Fibroblast of peridontal ligament (primary cell): Measurements from ENCODE around the gene PRDM16.
A peak's percentile ranks its signal among the peaks of the same experiment; 100 is the strongest.

Experiments
- DNase-seq: peaks from one replicate; pipeline ENCODE4 v3.0.0-alpha.2; 2010; ENCODE audit errors: extremely low read depth

PRDM16 gene

DNA sequence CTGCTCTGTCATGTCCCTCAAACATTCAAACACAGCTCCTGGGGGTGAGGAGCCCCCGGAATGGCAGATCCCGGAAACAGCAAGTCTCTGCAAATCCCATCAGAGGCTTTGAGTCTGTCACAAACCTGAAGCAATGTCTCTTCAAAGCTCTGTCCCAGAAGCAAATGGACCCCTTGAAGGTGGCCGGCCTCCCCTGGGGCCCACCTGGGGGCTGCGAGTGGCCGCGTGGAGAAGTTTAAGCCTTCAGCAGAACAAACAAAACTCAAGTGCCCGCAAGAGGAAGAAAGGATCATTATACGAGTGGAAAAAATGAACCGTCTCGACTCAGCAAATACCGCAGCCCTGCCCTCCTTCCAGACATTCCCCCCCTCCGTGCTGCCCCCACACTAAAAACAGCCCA lies 53.3 kb downstream of the PRDM16 start:
- DNase-seq: no peak

DNA sequence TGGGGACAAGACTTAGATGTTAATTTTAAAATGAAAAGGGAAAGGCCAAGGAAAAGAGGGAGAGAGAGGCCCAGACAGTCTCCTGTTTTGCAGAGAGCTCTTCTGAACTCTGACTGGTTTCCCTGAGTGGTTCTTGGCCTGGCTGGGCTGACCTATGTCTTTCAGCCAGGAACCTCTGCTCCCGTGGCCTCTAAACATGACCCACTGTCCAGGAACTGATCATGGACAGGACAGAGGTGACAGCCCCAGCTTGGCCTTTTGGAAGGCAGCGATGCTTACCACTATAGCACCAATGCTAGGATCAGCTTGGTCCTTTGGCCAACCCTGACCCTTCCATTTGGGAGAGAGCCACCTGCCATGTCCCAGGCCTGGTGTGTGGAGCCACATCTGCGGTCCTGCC lies 55.2 kb downstream of the PRDM16 start:
- no peak for DNase-seq

- no peak for DNase-seq
Observed at GRCh38 chr1:3125078-3125477, 56.1 kb downstream of the PRDM16 start.

DNA sequence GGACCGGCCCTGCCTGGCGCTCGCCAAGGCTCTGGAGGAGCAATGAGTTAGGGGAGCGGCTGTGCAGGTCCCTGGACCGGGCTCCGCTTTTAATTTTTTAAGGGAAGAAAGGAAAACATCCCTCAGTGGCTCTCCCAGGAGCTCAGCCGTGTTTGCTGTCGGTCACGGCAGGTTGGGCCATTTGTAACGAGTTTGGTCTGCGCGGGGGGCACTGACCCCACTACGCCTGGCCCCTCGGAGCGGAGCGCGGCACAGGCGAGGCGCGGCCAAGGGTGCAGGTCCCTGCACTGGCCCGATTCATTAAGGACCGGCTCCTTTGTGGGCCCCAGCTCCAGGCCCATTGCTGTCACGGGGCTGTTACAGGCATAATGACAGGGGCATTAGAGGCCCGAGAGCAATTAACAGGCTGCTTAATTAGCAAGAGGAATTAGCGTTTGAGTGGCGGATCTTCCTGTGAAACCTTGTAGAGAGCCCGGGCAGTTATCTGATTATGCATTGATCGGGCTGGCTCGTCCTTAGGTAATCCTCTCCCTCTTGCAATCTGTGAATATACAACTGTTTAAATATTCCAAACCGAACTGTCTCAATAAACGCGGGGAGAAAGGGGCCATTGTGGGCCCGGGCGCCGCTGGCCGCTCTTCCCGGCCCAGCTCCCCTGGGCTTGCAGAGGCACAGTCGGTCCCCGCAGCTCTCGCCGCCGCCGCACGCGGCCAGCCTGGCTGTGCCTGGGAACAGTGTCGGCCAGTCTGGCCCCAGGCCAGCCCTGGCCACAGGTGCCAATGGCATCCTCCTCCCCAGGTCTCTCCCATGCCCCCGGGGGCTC lies 56.8 kb downstream of the PRDM16 start:
- no peak for DNase-seq

DNA sequence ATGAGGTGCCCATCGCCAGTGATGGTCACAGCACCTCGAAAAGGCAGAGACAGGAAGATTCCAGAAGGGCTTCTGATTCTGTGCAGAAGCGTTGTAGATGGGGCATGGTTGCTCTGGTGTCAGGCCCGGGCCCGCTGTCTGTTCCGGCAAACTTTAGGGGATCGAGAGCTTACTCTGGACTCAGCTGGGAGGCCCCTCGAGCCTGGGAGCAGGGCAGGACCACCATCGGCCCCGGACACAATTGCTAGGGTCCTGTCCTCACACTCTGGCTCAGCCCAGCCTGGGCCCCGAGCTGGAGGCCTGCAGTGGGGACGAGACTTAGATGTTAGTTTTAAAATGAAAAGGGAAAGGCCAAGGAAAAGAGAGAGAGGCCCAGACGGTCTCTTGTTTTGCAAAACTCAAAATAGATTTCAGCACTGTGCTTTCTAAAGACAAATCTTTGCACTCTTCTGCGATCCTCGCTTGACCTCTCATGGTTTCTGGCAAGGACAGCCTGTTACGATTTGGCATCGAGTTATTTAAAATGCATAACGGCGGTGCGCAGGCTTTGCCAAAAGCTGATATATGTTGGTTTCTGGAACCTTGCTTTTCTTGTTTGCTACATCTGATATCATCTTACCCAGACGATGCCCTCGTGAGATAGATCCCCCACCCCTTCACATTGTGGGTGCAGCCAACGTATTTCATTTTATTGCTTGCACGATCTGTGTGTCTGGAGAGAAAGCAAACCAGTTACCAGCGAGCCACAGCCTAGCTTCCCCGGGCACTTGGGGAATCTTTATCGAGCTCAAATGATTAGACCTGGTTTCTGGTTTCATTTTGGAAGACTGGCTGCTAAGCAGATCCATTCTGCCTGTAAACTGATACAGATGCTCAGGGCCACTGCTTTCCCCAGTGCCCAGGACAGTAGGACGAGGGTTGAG lies 58.0 kb downstream of the PRDM16 start:
- peak; percentile 83 for DNase-seq

DNA sequence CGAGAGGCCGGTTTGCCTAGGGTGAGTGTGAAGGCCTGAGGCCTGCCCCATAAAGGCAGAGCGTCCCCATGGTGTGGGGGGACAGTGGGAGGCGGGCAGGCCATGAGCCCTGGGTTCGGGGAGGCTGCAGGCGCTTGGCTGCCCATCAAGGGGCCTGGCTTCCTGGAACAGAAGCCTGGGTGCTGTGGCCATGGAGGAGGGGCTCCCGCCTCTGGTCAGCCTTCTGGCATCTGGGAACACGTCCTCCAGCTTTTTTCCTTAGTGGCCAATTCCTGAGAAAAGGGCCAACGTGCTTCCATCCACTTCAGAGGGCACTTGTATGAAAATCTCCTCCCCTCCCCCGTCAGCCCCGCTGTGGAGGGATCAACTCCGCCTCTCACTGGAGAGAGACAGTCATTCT lies 58.7 kb downstream of the PRDM16 start:
- no peak for DNase-seq

DNA sequence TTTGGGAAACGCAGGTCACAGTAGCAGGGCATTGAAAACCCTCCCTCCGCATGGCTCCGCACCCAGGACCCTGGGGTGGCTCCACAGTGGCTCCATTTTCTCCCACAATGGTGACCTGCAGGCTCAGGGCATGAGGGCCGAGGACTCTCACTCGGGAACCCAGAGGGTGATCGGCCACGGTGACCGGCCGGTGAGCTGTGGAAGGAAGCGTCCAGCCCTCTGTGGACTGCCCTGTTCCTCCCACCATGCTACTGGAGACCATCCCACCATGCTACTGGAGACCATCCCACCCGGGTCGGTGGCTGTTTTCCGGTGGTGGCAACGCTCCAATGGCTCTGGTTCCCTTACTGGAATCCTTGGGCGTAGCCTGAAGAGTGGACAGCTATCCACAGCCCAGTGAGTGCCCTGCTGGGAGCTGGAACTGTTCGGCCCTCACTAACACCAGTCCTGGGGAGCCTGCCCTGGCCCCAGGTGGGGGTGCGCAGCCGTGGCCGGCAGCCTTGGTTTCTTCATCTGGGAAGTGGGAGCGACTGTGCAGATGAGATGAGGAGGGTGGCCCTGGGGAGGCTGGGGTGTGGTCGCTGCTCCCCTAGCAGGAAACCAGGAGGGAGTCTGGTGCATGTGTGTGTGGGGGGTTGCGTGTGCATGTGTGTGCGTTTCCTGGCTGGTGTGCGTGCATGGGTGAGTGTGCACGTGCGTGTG lies 59.6 kb downstream of the PRDM16 start:
- no peak for DNase-seq

DNA sequence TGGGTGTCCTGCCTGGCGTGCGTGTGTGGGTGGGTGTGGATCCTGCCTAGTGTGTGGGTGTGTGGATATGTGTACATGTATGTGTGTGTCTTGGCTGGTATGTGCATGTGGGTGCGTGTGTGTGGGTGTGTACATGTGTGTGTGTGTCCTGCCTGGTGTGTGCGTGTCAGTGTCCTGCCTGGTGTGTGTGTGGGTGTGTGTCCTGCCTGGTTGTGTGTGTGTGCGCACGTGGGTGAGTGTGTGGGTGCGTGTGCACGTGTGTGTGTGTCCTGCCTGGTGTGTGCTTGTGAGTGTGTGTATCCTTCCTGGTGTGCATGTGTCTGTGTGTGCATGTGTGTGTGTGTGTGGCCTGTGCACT lies 60.1 kb downstream of the PRDM16 start:
- DNase-seq: no peak

- DNase-seq: no peak
Observed at GRCh38 chr1:3130268-3130667, 61.3 kb downstream of the PRDM16 start.

DNA sequence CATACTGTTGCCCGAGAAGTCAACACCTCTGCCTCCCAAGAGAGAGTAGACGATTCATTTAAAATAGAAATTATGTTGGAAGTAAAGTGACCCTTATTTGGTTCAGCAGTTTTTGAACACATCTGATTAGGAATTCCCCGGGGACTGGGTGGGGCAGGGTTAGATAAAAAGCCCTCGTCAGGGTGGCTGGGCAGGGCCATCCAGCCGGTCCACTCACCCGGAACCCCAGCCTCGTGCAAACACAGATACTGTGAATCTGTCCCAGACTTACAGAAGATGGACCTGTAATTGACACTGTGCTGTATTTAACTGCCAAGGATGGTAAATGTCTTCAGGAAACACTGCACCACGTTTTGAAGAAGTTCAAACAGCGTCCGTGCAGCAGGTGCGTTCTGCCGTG lies 63.7 kb downstream of the PRDM16 start:
- no peak for DNase-seq

DNA sequence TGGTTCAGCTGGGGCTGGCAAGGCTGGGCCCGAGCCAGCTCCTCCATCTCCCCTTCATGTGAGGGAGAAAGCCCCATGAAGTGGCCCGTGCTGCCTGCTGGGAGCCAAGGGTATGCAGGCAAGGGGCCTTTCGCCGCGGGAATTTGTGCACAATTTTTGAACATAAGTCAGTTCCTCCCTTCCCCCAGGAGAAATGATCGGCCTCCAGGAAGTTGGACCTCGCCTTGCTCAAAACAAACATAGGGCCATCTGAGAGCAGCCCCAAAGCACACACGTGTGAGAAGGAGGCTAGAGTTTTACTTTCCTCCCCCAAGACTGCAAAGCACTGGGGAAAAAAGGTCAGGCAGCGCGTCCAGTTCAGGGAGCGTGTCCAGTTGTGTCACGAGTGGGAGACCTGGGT lies 64.7 kb downstream of the PRDM16 start:
- peak; percentile 34 for DNase-seq

DNA sequence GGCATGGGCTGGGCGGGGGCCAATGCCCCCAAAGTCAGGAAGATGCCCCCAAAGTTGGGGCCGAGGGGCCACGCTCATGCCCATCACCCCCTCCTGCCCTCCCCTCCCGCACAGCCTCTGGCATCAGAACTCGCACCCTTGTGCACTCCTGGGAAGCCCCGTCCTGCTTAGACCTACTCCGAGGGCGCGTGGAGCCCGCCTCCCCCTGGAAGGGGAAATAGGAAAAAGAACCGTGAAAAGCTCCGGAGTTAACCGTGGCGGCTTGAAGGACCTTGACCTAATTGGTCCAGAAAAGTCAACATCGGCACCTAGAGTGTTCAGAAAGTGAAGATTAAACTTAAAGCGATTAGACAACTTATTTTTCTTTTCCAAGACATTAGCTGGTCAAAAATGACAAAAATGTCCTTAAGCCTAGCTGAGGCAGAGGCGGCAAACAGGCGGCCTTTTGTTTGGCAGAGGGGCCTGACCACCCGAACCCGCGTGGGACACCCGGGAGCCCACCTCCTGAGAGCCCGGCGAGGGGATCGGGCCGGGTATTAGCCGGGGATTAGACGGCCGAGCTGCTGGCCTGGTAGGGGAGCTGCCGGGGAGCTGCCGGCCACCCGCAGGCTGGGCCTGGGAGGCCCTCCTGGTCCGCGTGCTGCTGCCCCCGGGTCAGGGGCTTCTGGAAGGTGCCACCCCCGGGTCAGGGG lies 65.5 kb downstream of the PRDM16 start:
- DNase-seq: no peak

GRCh38 chr1:3135073-3135702 lies 66.2 kb downstream of the PRDM16 start:
- no peak for DNase-seq

- no peak for DNase-seq
Observed at GRCh38 chr1:3135744-3136455, 66.9 kb downstream of the PRDM16 start.

DNA sequence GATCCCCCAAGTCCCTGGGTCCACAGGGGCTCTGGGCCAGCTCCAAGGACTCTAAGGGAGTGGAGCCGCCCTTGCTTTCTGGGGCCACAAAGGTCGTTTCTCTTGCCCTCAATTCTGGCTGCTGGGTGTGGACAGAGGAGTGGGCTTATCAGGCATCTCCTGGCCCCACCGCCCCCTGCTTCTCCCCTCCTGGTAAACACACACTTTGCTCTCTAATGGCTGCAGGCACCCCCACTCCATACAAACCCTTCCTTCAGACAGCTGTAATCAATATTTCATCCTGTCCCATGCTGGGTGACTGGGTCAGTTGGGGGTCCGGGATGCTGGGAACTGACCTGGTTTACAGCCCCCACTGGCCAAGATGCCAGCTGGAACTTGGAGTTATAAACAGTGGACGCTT lies 67.5 kb downstream of the PRDM16 start:
- no peak for DNase-seq

DNA sequence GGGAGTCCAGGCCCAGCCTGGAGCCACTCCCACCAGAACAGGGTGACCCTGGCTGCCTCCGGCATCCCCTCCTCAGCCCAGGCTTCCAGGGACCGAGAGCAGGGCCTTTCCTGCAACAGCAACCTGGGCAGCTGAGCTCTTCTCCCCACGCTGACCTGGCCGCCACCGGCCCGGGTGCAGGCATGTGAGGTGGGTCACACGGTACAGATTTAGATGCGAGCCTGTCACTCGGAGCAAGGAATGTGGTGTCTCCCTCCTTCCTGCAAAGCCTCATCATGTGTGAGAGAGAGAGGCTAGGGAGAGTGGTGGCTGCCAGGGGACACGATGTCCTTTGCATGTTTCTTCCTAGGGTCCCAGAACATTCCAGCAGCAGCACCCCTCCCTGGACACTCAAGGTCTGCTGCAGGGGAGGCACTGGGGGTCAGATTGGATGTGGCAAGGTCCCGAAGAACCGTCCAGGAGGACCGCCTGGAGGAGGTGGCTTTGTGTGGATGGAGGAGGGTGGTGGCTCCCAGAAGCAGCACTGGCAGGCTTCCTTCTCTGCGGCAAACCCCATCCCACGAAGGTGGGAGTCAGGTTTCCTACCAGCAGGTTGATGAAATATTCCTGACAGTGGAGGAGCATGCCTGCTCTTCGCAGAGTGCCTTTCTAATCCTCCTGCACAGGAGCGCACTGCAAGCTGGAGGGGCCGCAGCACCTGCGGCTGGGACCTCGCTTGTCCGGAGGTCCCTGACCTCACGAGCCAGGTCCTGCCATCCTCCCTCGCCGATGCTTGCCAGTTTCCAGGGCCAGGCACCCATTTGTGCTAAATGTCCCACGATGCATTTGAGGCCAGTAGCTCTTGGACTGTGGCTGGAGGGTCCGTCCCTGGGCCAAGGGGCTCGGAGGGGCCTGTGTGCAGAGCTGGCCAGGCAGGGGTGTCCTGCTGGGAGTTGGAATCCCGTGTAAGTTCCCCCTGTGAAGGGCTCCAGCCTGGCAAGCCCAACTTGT lies 68.4 kb downstream of the PRDM16 start:
- no peak for DNase-seq

GRCh38 chr1:3138623-3139151 lies 69.7 kb downstream of the PRDM16 start:
- DNase-seq: no peak

DNA sequence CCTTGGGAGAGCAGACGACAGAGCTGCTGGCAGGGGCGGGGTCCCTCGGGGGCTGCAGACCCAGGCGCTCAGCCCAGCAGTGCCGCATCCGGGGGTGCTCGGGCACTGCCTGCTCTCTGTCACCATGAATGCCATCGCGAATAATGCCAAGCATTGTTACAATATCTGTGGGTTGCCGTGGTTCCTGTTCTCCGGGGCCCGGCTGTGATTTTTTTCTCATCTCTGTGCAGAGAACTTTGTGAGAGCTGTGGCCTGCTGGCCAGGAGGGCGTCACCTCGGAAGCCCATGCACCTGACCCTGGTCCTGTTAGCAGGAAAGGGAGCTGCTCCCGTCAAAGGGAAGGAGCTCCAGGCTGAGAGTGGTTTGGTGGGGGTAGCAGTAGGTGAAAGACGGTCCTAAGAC lies 70.4 kb downstream of the PRDM16 start:
- DNase-seq: no peak

GRCh38 chr1:3139871-3140361 lies 70.9 kb downstream of the PRDM16 start:
- peak; percentile 11 for DNase-seq
